Measurements from ENCODE around the gene ATAD1.

The ATAD1 gene

GRCh38 chr10:87845624-87845998 is 27.6 kb upstream of the ATAD1 start:
- Histone ChIP-seq H3K27me3 (ENCODE audit: control insufficient read depth, insufficient read depth, low read length) (no peaks in the 10 kb centered on the region), H3K4me1 (ENCODE audit: control insufficient read depth, insufficient read depth, low read length) (0 out of 2 replicates have a peak, but pooled peaks cover 5% of the 10 kb centered on the region), H3K9me3 (ENCODE audit: control insufficient read depth, insufficient read depth, low read depth, low read length) (no peaks in the 10 kb centered on the region), H3K36me3 (ENCODE audit: control insufficient read depth, insufficient read depth, low read length) (no peaks in the 10 kb centered on the region), H3K9ac (ENCODE audit: low read length) (no peak overlapping the region), H3K27ac (ENCODE audit: low read depth, low read length) (no peak overlapping the region), H3K4me3 (ENCODE audit: low read depth, low read length) (no peak overlapping the region)

- Histone ChIP-seq H3K9me3 (ENCODE audit: control insufficient read depth, insufficient read depth, low read depth, low read length) (no peaks in the 10 kb centered on the region), H3K36me3 (ENCODE audit: control insufficient read depth, insufficient read depth, low read length) (no peaks in the 10 kb centered on the region), H3K9ac (ENCODE audit: low read length) (no peak overlapping the region), H3K27ac (ENCODE audit: low read depth, low read length) (no peak overlapping the region), H3K4me3 (ENCODE audit: low read depth, low read length) (no peak overlapping the region), H3K27me3 (ENCODE audit: control insufficient read depth, insufficient read depth, low read length) (no peaks in the 10 kb centered on the region), H3K4me1 (ENCODE audit: control insufficient read depth, insufficient read depth, low read length) (0 out of 2 replicates have a peak, but pooled peaks cover 5% of the 10 kb centered on the region)
Measured at GRCh38 chr10:87844837-87845623, 27.0 kb upstream of the ATAD1 start.

- Histone ChIP-seq H3K27me3 (ENCODE audit: control insufficient read depth, insufficient read depth, low read length) (no peaks in the 10 kb centered on the region), H3K27ac (ENCODE audit: low read depth, low read length) (no peak overlapping the region; the same call in 1 of the 2 replicates), H3K9ac (ENCODE audit: low read length) (no peak overlapping the region), H3K9me3 (ENCODE audit: control insufficient read depth, insufficient read depth, low read depth, low read length) (no peaks in the 10 kb centered on the region), H3K4me1 (ENCODE audit: control insufficient read depth, insufficient read depth, low read length) (0 out of 2 replicates have a peak, but pooled peaks cover 5% of the 10 kb centered on the region), H3K4me3 (ENCODE audit: low read depth, low read length) (no peak overlapping the region), H3K36me3 (ENCODE audit: control insufficient read depth, insufficient read depth, low read length) (no peaks in the 10 kb centered on the region)
Measured at GRCh38 chr10:87843714-87844113, 25.7 kb upstream of the ATAD1 start.

GRCh38 chr10:87842776-87843497 is 24.9 kb upstream of the ATAD1 start:
- Histone ChIP-seq H3K9me3 (ENCODE audit: control insufficient read depth, insufficient read depth, low read depth, low read length) (no peaks in the 10 kb centered on the region), H3K4me3 (ENCODE audit: low read depth, low read length) (no peak overlapping the region), H3K27me3 (ENCODE audit: control insufficient read depth, insufficient read depth, low read length) (no peaks in the 10 kb centered on the region), H3K4me1 (ENCODE audit: control insufficient read depth, insufficient read depth, low read length) (0 out of 2 replicates have a peak, but pooled peaks cover 5% of the 10 kb centered on the region), H3K9ac (ENCODE audit: low read length) (no peak overlapping the region), H3K36me3 (ENCODE audit: control insufficient read depth, insufficient read depth, low read length) (no peaks in the 10 kb centered on the region), H3K27ac (ENCODE audit: low read depth, low read length) (peak overlapping the region; percentile 74)

- H3K9me3 ChIP-seq (ENCODE audit: control insufficient read depth, insufficient read depth, low read depth, low read length), result no peaks in the 10 kb centered on the region
- H3K27me3 ChIP-seq (ENCODE audit: control insufficient read depth, insufficient read depth, low read length), result no peaks in the 10 kb centered on the region
- 0 out of 2 replicates have a peak, but pooled peaks cover 5% of the 10 kb centered on the region for H3K4me1 ChIP-seq (ENCODE audit: control insufficient read depth, insufficient read depth, low read length)
- no peak overlapping the region for H3K4me3 ChIP-seq (ENCODE audit: low read depth, low read length)
- no peak overlapping the region for H3K27ac ChIP-seq (ENCODE audit: low read depth, low read length)
- no peak overlapping the region for H3K9ac ChIP-seq (ENCODE audit: low read length)
- no peaks in the 10 kb centered on the region for H3K36me3 ChIP-seq (ENCODE audit: control insufficient read depth, insufficient read depth, low read length)
Measured at GRCh38 chr10:87842220-87842641, 24.2 kb upstream of the ATAD1 start.

GRCh38 chr10:87841186-87841585 is 23.2 kb upstream of the ATAD1 start:
- Histone ChIP-seq H3K27ac (ENCODE audit: low read depth, low read length) (no peak overlapping the region), H3K9me3 (ENCODE audit: control insufficient read depth, insufficient read depth, low read depth, low read length) (no peaks in the 10 kb centered on the region), H3K4me1 (ENCODE audit: control insufficient read depth, insufficient read depth, low read length) (0 out of 2 replicates have a peak, but pooled peaks cover 5% of the 10 kb centered on the region), H3K9ac (ENCODE audit: low read length) (no peak overlapping the region), H3K27me3 (ENCODE audit: control insufficient read depth, insufficient read depth, low read length) (no peaks in the 10 kb centered on the region), H3K36me3 (ENCODE audit: control insufficient read depth, insufficient read depth, low read length) (no peaks in the 10 kb centered on the region), H3K4me3 (ENCODE audit: low read depth, low read length) (no peak overlapping the region)

GRCh38 chr10:87838650-87839049 is 20.6 kb upstream of the ATAD1 start:
- Histone ChIP-seq H3K27me3 (ENCODE audit: control insufficient read depth, insufficient read depth, low read length) (no peaks in the 10 kb centered on the region), H3K36me3 (ENCODE audit: control insufficient read depth, insufficient read depth, low read length) (no peaks in the 10 kb centered on the region), H3K27ac (ENCODE audit: low read depth, low read length) (no peak overlapping the region), H3K4me1 (ENCODE audit: control insufficient read depth, insufficient read depth, low read length) (0 out of 2 replicates have a peak, but pooled peaks cover 5% of the 10 kb centered on the region), H3K9ac (ENCODE audit: low read length) (no peak overlapping the region), H3K4me3 (ENCODE audit: low read depth, low read length) (no peak overlapping the region), H3K9me3 (ENCODE audit: control insufficient read depth, insufficient read depth, low read depth, low read length) (no peaks in the 10 kb centered on the region)

- H3K4me1 ChIP-seq (ENCODE audit: control insufficient read depth, insufficient read depth, low read length), result no peaks in the 10 kb centered on the region
- H3K36me3 ChIP-seq (ENCODE audit: control insufficient read depth, insufficient read depth, low read length), result no peaks in the 10 kb centered on the region
- no peak overlapping the region for H3K4me3 ChIP-seq (ENCODE audit: low read depth, low read length)
- no peaks in the 10 kb centered on the region for H3K9me3 ChIP-seq (ENCODE audit: control insufficient read depth, insufficient read depth, low read depth, low read length)
- no peak overlapping the region for H3K27ac ChIP-seq (ENCODE audit: low read depth, low read length)
- H3K27me3 ChIP-seq (ENCODE audit: control insufficient read depth, insufficient read depth, low read length), result no peaks in the 10 kb centered on the region
- no peak overlapping the region for H3K9ac ChIP-seq (ENCODE audit: low read length)
Measured at GRCh38 chr10:87837445-87837844, 19.4 kb upstream of the ATAD1 start.

- Histone ChIP-seq H3K9me3 (ENCODE audit: control insufficient read depth, insufficient read depth, low read depth, low read length) (no peaks in the 10 kb centered on the region), H3K4me3 (ENCODE audit: low read depth, low read length) (no peak overlapping the region), H3K9ac (ENCODE audit: low read length) (no peak overlapping the region), H3K27ac (ENCODE audit: low read depth, low read length) (no peak overlapping the region), H3K27me3 (ENCODE audit: control insufficient read depth, insufficient read depth, low read length) (no peaks in the 10 kb centered on the region), H3K36me3 (ENCODE audit: control insufficient read depth, insufficient read depth, low read length) (no peaks in the 10 kb centered on the region), H3K4me1 (ENCODE audit: control insufficient read depth, insufficient read depth, low read length) (no peaks in the 10 kb centered on the region)
Measured at GRCh38 chr10:87836098-87836497, 18.1 kb upstream of the ATAD1 start.

GRCh38 chr10:87829986-87830729 is 12.1 kb upstream of the ATAD1 start:
- no peaks in the 10 kb centered on the region for H3K27me3 ChIP-seq (ENCODE audit: control insufficient read depth, insufficient read depth, low read length)
- H3K9me3 ChIP-seq (ENCODE audit: control insufficient read depth, insufficient read depth, low read depth, low read length), result no peaks in the 10 kb centered on the region; the same call in 1 of the 2 replicates
- H3K4me1 ChIP-seq (ENCODE audit: control insufficient read depth, insufficient read depth, low read length), result no peaks in the 10 kb centered on the region
- H3K4me3 ChIP-seq (ENCODE audit: low read depth, low read length), result no peak overlapping the region
- no peak overlapping the region for H3K9ac ChIP-seq (ENCODE audit: low read length)
- H3K36me3 ChIP-seq (ENCODE audit: control insufficient read depth, insufficient read depth, low read length), result no peaks in the 10 kb centered on the region
- no peak overlapping the region for H3K27ac ChIP-seq (ENCODE audit: low read depth, low read length)
